WTC11 (cell line): ENCODE data around the gene CBX6. TPM values are rescaled to one million over a fixed set of nuclear protein-coding genes. Genes with fewer than 3 reads are reported as not detected.

Experiments
- CBFB ChIP-seq: sonication (generic); formaldehyde crosslinking; IDR thresholded peaks from 2 replicates; pipeline ENCODE4 v1.8.1; 2022; ENCODE audit warnings: mild to moderate bottlenecking, low read depth, missing genetic modification reagents
- ESRRA ChIP-seq: sonication (generic); formaldehyde crosslinking; IDR thresholded peaks from 2 replicates; pipeline ENCODE4 v1.8.1; 2022; ENCODE audit warnings: mild to moderate bottlenecking, missing genetic modification reagents, borderline replicate concordance
- FOXJ3 ChIP-seq: sonication (generic); formaldehyde crosslinking; IDR thresholded peaks from 2 replicates; pipeline ENCODE4 v1.9.0; 2021; ENCODE audit warnings: missing genetic modification reagents, mild to moderate bottlenecking, borderline replicate concordance
- GABPB1 ChIP-seq: sonication (generic); formaldehyde crosslinking; IDR thresholded peaks from 2 replicates; pipeline ENCODE4 v1.8.1; 2023; ENCODE audit warnings: mild to moderate bottlenecking, missing genetic modification reagents
- GTF2I ChIP-seq: fragments of 250-450 bp; sonication (Bioruptor Pico); conservative IDR thresholded peaks from 2 replicates; pipeline ENCODE4 v1.4.0; 2021; ENCODE audit warnings: mild to moderate bottlenecking
- HMGA2 ChIP-seq: fragments of 250-450 bp; sonication (Bioruptor Pico); IDR thresholded peaks from 2 replicates; pipeline ENCODE4 v1.4.0; 2021; ENCODE audit warnings: mild to moderate bottlenecking, moderate library complexity
- HMGXB4 ChIP-seq: sonication (generic); formaldehyde crosslinking; IDR thresholded peaks from 2 replicates; pipeline ENCODE4 v1.8.1; 2023; ENCODE audit warnings: mild to moderate bottlenecking, moderate library complexity, missing genetic modification reagents
- IRF2 ChIP-seq: sonication (generic); formaldehyde crosslinking; IDR thresholded peaks from 2 replicates; pipeline ENCODE4 v1.8.0; 2022; ENCODE audit warnings: low read depth, missing genetic modification reagents, borderline replicate concordance
- JUN ChIP-seq: sonication (generic); formaldehyde crosslinking; IDR thresholded peaks from 2 replicates; pipeline ENCODE4 v1.8.0; 2023; ENCODE audit warnings: mild to moderate bottlenecking, missing genetic modification reagents
- KAT7 ChIP-seq: sonication (generic); formaldehyde crosslinking; IDR thresholded peaks from 2 replicates; pipeline ENCODE4 v1.8.1; 2023; ENCODE audit warnings: missing genetic modification reagents, mild to moderate bottlenecking, borderline replicate concordance
- MYBL2 ChIP-seq: sonication (generic); formaldehyde crosslinking; IDR thresholded peaks from 2 replicates; pipeline ENCODE4 v1.8.1; 2023; ENCODE audit warnings: mild to moderate bottlenecking, moderate library complexity, missing genetic modification reagents
- NFATC4 ChIP-seq: fragments of 250-450 bp; sonication (Bioruptor Pico); IDR thresholded peaks from 2 replicates; pipeline ENCODE4 v1.9.0; 2021; ENCODE audit warnings: mild to moderate bottlenecking
- NFE2L1 ChIP-seq: sonication (generic); formaldehyde crosslinking; IDR thresholded peaks from 2 replicates; pipeline ENCODE4 v1.8.1; 2023; ENCODE audit warnings: missing genetic modification reagents
- NR2C2 ChIP-seq: sonication (generic); formaldehyde crosslinking; IDR thresholded peaks from 2 replicates; pipeline ENCODE4 v1.8.0; 2022; ENCODE audit warnings: mild to moderate bottlenecking, missing genetic modification reagents
- SOX15 ChIP-seq: fragments of 250-450 bp; sonication (Bioruptor Pico); IDR thresholded peaks from 2 replicates; pipeline ENCODE4 v1.9.0; 2021; ENCODE audit warnings: mild to moderate bottlenecking
- TCF7 ChIP-seq: sonication (generic); formaldehyde crosslinking; IDR thresholded peaks from 2 replicates; pipeline ENCODE4 v1.8.0; 2022; ENCODE audit warnings: mild to moderate bottlenecking, low read depth, missing genetic modification reagents, moderate library complexity
- TEAD4 ChIP-seq: sonication (generic); formaldehyde crosslinking; IDR thresholded peaks from 2 replicates; pipeline ENCODE4 v1.8.0; 2022; ENCODE audit warnings: mild to moderate bottlenecking, missing genetic modification reagents
- TP53 ChIP-seq: sonication (generic); formaldehyde crosslinking; IDR thresholded peaks from 2 replicates; pipeline ENCODE4 v1.8.1; 2023; ENCODE audit warnings: mild to moderate bottlenecking, missing genetic modification reagents
- USF2 ChIP-seq: sonication (generic); formaldehyde crosslinking; IDR thresholded peaks from 2 replicates; pipeline ENCODE4 v1.8.1; 2023; ENCODE audit warnings: mild to moderate bottlenecking, missing genetic modification reagents, moderate library complexity
- ZNF138 ChIP-seq: sonication (generic); formaldehyde crosslinking; conservative IDR thresholded peaks from 2 replicates; pipeline ENCODE4 v1.8.1; 2022; ENCODE audit warnings: mild to moderate bottlenecking, moderate library complexity, missing genetic modification reagents
- ZNF232 ChIP-seq: sonication (generic); formaldehyde crosslinking; IDR thresholded peaks from 2 replicates; pipeline ENCODE4 v1.8.0; 2022; ENCODE audit warnings: mild to moderate bottlenecking, missing genetic modification reagents
- ZNF281 ChIP-seq: sonication (generic); formaldehyde crosslinking; IDR thresholded peaks from 2 replicates; pipeline ENCODE4 v1.8.0; 2023; ENCODE audit warnings: mild to moderate bottlenecking, missing genetic modification reagents
- ZNF423 ChIP-seq: fragments of 250-450 bp; sonication (Bioruptor Pico); IDR thresholded peaks from 2 replicates; pipeline ENCODE4 v2.1.2; 2022; ENCODE audit warnings: mild to moderate bottlenecking, moderate library complexity
- ZNF532 ChIP-seq: fragments of 250-450 bp; sonication (Bioruptor Pico); IDR thresholded peaks from 2 replicates; pipeline ENCODE4 v1.9.0; 2021; ENCODE audit warnings: mild to moderate bottlenecking, borderline replicate concordance
- total RNA-seq: library from RNA; stranded (reverse); gene quantifications from 3 replicates; pipeline ENCODE4 v1.2.3, GENCODE V29; 2021
- TF ChIP-seq, protein P1 (sequence below): fragments of 250-450 bp; sonication (Bioruptor Pico); IDR thresholded peaks from 2 replicates; pipeline ENCODE4 v1.9.0; 2021; ENCODE audit warnings: mild to moderate bottlenecking
- TF ChIP-seq, protein P2 (sequence below): sonication (generic); formaldehyde crosslinking; IDR thresholded peaks from 2 replicates; pipeline ENCODE4 v1.8.1; 2022; ENCODE audit warnings: mild to moderate bottlenecking, missing genetic modification reagents, moderate library complexity, borderline replicate concordance
- TF ChIP-seq, protein P3 (sequence below): sonication (generic); formaldehyde crosslinking; IDR thresholded peaks from 2 replicates; pipeline ENCODE4 v1.8.1; 2023; ENCODE audit warnings: mild to moderate bottlenecking, missing genetic modification reagents, moderate library complexity

Gene CBX6
- total RNA-seq, 1 experiment from 2014 or later, result 27.0 TPM

DNA sequence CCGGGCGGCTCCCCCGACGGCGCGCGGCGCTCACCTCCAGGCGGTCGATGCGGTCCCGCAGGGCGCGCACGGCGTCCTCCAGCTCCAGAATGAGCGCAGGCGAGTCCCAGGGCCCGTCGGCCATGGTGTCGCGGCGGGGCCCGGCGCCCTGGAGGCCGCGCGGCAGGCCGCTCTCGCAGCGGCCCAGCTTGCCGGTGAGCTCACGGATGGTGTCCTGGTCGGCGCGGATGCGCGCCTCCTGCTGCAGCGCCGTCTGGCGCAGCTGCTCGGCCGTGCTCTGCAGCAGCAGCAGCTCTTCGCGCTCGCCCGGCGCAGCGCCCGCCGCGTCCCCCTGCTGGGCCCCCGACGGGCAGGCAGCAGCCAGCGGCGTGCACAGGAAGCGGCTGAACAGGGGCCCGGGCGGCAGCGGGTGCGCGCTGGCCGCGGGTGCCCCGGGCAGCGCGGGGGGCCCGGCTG is 28.8 kb downstream of the CBX6 start (continued):
- no peak for TF ChIP-seq ZNF281 (CRISPR knock-in tag)
- TF ChIP-seq FOXJ3, result no peak
- no peak for TF ChIP-seq GABPB1 (CRISPR knock-in tag)
- TF ChIP-seq, protein P1, sequence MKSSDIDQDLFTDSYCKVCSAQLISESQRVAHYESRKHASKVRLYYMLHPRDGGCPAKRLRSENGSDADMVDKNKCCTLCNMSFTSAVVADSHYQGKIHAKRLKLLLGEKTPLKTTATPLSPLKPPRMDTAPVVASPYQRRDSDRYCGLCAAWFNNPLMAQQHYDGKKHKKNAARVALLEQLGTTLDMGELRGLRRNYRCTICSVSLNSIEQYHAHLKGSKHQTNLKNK, result no peak
- TF ChIP-seq SOX15 (CRISPR knock-in tag), result no peak
- no peak for TF ChIP-seq HMGA2 (CRISPR knock-in tag)
- TF ChIP-seq IRF2 (CRISPR knock-in tag), result no peak
- TF ChIP-seq, protein P2, sequence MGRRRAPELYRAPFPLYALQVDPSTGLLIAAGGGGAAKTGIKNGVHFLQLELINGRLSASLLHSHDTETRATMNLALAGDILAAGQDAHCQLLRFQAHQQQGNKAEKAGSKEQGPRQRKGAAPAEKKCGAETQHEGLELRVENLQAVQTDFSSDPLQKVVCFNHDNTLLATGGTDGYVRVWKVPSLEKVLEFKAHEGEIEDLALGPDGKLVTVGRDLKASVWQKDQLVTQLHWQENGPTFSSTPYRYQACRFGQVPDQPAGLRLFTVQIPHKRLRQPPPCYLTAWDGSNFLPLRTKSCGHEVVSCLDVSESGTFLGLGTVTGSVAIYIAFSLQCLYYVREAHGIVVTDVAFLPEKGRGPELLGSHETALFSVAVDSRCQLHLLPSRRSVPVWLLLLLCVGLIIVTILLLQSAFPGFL (CRISPR knock-in tag), result no peak
- no peak for TF ChIP-seq GTF2I (CRISPR knock-in tag)
- TF ChIP-seq JUN (CRISPR knock-in tag), result no peak
- TF ChIP-seq NR2C2 (CRISPR knock-in tag), result no peak
- TF ChIP-seq TEAD4 (CRISPR knock-in tag), result no peak
- no peak for TF ChIP-seq ZNF138
- no peak for TF ChIP-seq CBFB (CRISPR knock-in tag)
- peak; percentile 76; the same call in 1 of the 2 replicates for TF ChIP-seq HMGXB4 (CRISPR knock-in tag)
- TF ChIP-seq TP53 (CRISPR knock-in tag), result no peak
- TF ChIP-seq MYBL2 (CRISPR knock-in tag), result no peak
- TF ChIP-seq ZNF232 (CRISPR knock-in tag), result no peak
- TF ChIP-seq ESRRA (CRISPR knock-in tag), result no peak
- TF ChIP-seq KAT7 (CRISPR knock-in tag), result 0 out of 2 replicates have a peak, but pooled peaks have one; percentile 64
- TF ChIP-seq USF2 (CRISPR knock-in tag), result peak; percentile 31; the same call in 1 of the 2 replicates
- TF ChIP-seq ZNF423 (CRISPR knock-in tag), result peak; percentile 88
- 0 out of 2 replicates have a peak, but pooled peaks have one; percentile 39 for TF ChIP-seq TCF7 (CRISPR knock-in tag)
- TF ChIP-seq NFE2L1 (CRISPR knock-in tag), result no peak
- TF ChIP-seq, protein P3, sequence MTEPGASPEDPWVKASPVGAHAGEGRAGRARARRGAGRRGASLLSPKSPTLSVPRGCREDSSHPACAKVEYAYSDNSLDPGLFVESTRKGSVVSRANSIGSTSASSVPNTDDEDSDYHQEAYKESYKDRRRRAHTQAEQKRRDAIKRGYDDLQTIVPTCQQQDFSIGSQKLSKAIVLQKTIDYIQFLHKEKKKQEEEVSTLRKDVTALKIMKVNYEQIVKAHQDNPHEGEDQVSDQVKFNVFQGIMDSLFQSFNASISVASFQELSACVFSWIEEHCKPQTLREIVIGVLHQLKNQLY (CRISPR knock-in tag), result no peak
- TF ChIP-seq ZNF532 (CRISPR knock-in tag), result no peak
- no peak for TF ChIP-seq NFATC4 (CRISPR knock-in tag)
